Stimulated activated CD8-positive, alpha-beta memory T cell treated with anti-CD3 and anti-CD28 coated beads, Interleukin-4, amount 100 ng/mL, for 24 hours (primary cell): ENCODE data around the gene CLASRP.
A peak's percentile ranks its signal among the peaks of the same experiment; 100 is the strongest.
"Not testable (repeated sequence)": the region's sequence is repeated elsewhere in the genome, so short reads cannot be mapped to it uniquely, and the experiment has no call there.

ENCODE experiments used
- DNase-seq: peaks from one replicate; pipeline ENCODE4 v3.0.0-alpha.2; 2020; ENCODE audit warnings: low read depth

Gene CLASRP

GRCh38 chr19:45038931-45039893 is at the start of gene CLASRP:
TSS of gene CLASRP (plus strand) at chr19:45039045. CDS start at chr19:45040213, 1,168 bp downstream.
- DNase-seq, result peak; percentile 82

GRCh38 chr19:44990459-44990858 is 48.4 kb upstream of the CLASRP start:
- no peak for DNase-seq

- DNase-seq, result no peak
These were observed 47.9 kb upstream of the CLASRP start for GRCh38 chr19:44990966-44991365.

- no peak for DNase-seq
These were observed 46.3 kb upstream of the CLASRP start for GRCh38 chr19:44992336-44993163.

DNA sequence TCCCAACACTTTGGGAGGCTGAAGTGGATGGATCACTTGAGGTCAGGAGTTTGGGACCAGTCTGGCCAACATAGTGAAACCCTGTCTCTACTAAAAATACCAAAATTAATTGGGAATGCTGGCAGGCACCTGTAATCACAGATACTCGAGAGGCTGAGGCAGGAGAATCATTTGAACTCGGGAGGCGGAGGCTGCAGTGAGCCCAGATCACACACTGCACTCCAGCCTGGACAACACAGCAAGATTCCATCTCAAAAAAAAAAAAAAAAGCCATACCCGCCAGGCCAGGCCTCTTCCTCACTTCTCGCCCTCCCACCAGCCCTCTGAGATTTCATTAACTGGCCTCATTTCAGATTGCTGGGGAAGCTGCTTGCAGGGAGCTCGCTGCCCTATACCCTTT is 45.3 kb upstream of the CLASRP start:
- no peak for DNase-seq

DNA sequence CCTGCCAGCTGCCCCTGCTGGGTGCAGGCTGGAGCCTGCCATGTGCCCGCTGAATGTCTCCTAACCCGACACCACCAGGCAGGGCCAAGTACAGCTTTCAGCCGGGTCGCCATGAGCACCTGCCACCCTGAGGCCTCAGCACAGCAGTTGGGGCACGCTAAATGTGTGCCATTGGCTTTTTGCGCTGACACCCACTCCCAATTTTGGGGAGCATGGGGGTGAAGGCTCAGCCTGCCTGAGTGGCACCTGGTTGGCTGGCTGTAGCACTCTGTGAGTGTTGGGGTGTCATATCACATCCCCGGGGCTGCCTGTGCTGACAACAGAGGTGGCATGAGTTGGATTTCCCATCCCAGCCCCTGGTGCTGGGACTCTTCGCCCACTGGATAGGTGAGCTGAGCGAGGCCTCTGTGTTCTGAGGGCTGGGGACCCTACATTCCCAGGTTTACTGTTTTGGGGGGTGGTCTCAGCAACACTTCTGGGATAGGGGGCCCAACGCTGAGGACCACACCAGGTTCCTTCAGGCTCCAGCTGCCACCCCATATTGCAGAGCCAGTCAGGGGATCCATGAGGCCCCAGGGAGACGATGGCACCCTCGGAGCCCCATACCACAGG is 44.8 kb upstream of the CLASRP start:
- no peak for DNase-seq

GRCh38 chr19:44998025-44998424 is 40.8 kb upstream of the CLASRP start:
- no peak for DNase-seq

- not testable (repeated sequence) for DNase-seq
These were observed 39.5 kb upstream of the CLASRP start for GRCh38 chr19:44999131-44999925.

DNA sequence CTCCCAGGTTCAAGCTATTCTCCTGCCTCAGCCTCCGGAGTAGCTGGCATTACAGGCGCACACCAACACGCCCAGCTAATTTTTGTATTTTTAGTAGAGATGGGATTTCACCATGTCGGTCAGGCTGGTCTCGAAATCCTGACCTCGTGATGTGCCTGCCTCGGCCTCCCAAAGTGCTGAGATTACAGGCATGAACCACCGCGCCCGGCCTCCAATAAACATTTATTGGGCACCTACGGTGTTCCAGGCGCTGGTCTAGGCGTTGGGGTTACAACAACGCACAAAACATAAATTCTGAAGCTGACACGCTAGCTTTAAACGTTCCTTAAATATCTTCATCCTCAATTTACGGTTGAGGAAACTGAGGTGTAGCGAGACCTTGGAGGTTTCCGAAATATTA is 38.2 kb upstream of the CLASRP start:
- not testable (repeated sequence) for DNase-seq

DNA sequence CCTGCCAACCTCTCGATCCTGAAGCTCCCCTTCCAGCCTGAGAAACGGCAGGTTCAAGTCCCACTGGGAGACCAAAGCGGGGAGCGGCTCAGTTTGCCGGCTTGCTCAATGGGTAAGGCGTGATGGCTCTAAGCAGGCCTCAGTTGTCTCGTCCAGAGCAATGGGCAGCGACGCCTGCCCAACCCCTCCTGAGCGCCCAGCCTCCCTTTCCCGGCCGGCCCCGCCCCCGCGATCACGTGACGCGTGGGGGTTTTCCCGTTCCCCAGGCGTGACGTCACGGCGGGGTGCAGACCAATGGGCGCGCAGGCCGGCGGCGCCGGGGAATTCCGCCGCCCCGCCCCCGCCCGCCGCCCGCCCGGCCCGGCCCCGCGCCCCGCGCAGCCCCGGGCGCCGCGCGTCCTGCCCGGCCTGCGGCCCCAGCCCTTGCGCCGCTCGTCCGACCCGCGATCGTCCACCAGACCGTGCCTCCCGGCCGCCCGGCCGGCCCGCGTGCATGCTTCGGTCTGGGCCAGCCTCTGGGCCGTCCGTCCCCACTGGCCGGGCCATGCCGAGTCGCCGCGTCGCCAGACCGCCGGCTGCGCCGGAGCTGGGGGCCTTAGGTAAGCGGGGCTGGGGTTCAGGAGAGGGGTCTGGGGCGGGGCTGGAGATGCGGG is 37.6 kb upstream of the CLASRP start, which contains the start of gene RELB:
Gene RELB (plus strand): TSS at position 378 of the 653 bp plus-strand sequence. CDS start 116 bp downstream, at position 494.
- peak; percentile 95 for DNase-seq

- no peak for DNase-seq
These were observed 35.4 kb upstream of the CLASRP start for GRCh38 chr19:45003485-45003884.

- DNase-seq, result no peak
These were observed 33.1 kb upstream of the CLASRP start for GRCh38 chr19:45005787-45006186.

- DNase-seq, result no peak
These were observed 30.3 kb upstream of the CLASRP start for GRCh38 chr19:45008552-45008951.

DNA sequence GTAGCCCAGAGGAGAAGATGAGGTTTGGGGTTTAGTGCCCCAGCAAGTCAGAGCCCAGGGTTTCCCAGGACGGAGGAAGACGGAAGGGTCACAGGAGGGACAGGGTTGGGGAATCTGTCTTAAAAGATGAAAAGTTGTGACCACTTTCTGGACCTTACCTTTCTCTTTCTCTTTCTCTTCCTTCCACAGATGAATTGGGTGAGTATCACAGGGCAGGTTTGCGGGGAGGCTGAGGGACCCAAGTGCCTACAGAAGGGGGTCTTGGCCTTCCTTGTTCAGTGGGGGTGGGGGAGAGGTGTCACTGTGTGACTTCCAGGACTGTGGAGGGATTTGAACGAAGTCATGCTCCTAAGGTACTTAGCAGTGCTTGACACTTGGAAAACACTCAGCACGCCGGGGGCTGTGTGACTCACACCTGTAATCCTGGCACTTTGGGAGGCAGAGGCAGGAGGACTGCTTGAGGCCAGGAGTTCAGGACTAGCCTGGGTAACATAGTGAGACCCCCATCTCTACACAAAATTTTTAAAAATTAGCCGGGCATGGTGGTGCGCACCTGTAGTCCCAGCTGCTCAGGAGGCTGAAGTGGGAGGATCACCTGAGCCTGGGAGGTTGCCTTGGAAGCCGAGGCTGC is 29.1 kb upstream of the CLASRP start:
- no peak for DNase-seq

GRCh38 chr19:45010306-45010705 is 28.5 kb upstream of the CLASRP start:
- DNase-seq, result no peak

GRCh38 chr19:45011959-45012358 is 26.9 kb upstream of the CLASRP start:
- no peak for DNase-seq

DNA sequence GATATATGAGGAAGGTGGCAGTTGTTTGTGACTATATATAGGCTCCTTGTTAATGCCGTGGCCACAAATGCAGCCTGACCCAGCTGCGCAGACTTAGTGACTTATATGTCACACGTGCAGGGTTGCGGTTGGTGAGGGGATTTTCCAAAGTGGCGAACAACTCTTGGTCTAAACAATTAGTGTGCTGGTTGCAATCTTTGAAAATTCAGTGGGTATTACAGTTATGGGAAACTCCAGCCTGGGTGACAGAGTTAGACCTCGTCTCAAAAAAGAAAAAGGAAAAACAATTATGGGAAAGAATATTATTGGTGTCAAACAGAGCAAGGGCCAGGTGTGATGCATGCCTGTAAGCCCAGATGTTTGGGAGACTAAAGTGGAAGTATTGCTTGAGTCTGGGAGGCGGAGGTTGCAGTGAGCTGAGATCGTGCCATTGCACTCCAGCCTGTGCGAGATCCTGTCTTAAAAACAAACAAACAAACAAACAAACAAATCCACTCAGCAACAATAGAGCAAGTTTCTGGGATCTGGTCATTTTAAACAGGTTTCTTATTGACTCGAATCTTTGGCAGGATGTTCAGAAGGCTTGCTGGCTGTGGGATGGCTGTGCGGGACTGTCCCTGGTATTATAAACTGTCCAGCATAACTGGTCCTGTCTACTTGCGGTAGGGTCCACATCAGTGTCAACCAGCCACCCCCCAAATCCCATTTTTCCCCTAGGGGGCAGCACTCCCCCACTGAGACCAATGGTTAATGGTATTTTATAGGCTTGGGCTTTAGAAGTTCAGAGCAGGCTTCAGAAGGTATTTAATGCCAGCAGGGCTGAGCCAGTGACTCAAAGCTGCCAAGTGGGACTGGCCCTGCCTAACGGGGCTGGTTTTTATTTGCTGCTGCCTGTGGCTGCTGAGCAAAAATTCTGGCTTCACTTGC is 22.2 kb upstream of the CLASRP start:
- peak; percentile 65 for DNase-seq

DNA sequence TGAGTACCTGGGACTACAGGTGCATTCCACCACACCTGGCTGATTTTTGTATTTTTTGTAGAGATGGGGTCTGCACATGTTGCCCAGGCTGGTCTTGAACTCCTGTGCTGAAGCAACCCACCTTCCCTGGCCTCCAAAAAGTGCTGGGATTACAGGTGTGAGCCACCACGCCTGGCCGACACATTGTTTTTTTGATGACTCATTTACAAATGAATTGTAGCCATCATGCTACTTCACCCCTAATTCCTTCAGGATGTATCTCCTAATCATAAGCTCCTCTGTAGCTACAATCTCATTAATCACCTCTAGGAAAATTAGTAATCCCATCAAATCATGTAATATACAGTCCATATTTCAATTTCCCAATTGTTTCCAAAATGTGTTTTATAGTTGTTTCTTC is 19.7 kb upstream of the CLASRP start:
- no peak for DNase-seq

GRCh38 chr19:45020071-45020470 is 18.8 kb upstream of the CLASRP start:
- no peak for DNase-seq
